A549 (cell line): ENCODE results near the gene PTPRN2. TPM values are rescaled to one million over a fixed set of nuclear protein-coding genes. Genes with fewer than 3 reads are reported as not detected.

ENCODE experiments used
- ATAC-seq, 2 experiments: fragments of 200-7000 bp in 1 of 2; fragments of >200 bp in 1 of 2; cut with Nextera tagmentation in 1 of 2; cut with Tn5 transposase in 1 of 2; 3 replicates each; pipeline versions ENCODE4 v1.8.0 to v1.9.1; 2018 to 2020; ENCODE audit warnings: mild to moderate bottlenecking in 1 of 2, moderate library complexity in 1 of 2
- CTCF ChIA-PET: fragments of 300-600 bp; sonication (Branson Sonifier 250); formaldehyde crosslinking; extraction: SDS; loops from one replicate; lab custom pipeline; 2021; ENCODE audit warnings: antibody characterized with exemption, inconsistent platforms; lab: Yijun Ruan, JAX
- POLR2A ChIA-PET: fragments of 350-600 bp; formaldehyde crosslinking; extraction: SDS; loops from one replicate; lab custom pipeline; 2021; ENCODE audit warnings: antibody characterized with exemption, inconsistent platforms; lab: Yijun Ruan, JAX
- DNase-seq, 2 experiments: peaks; one replicate each; pipeline versions ENCODE4 v3.0.0 to v3.0.0-alpha.2; 2011 to 2016; ENCODE audit warnings: low read depth in 1 of 2, low spot score in 1 of 2
- FAIRE-seq: peaks from 2 replicates; lab custom pipeline; 2011; peaks lifted over from hg19 to GRCh38; lab: Jason Lieb, UNC
- H3K27ac ChIP-seq, 2 experiments: fragments of >200 bp; sonication (Bioruptor Twin); formaldehyde crosslinking; 3 replicates each; pipeline ENCODE4 v1.5.1; 2016 to 2017
- H3K4me1 ChIP-seq: fragments of >200 bp; sonication (Bioruptor Twin); formaldehyde crosslinking; 3 replicates; pipeline ENCODE4 v1.6.1; 2016
- H3K4me2 ChIP-seq: fragments of >200 bp; sonication (Bioruptor Twin); formaldehyde crosslinking; 3 replicates; pipeline ENCODE4 v1.6.1; 2016
- H3K4me3 ChIP-seq: fragments of >200 bp; sonication (Bioruptor Twin); formaldehyde crosslinking; 3 replicates; pipeline ENCODE4 v1.5.1; 2016
- H3K9me3 ChIP-seq: fragments of >200 bp; sonication (Bioruptor Twin); formaldehyde crosslinking; 3 replicates; pipeline ENCODE4 v1.6.1; 2016
- CBX8 ChIP-seq: fragments of 200-600 bp; sonication (generic); IDR thresholded peaks from 2 replicates; pipeline ENCODE4 v1.6.1; 2016
- CHD4 ChIP-seq: fragments of 200-600 bp; sonication (generic); IDR thresholded peaks from 2 replicates; pipeline ENCODE4 v1.6.1; 2016; ENCODE audit warnings: antibody characterized with exemption, mild to moderate bottlenecking, borderline replicate concordance
- EHF ChIP-seq: fragments of 250-450 bp; sonication (Bioruptor Pico); IDR thresholded peaks from 2 replicates; pipeline ENCODE4 v1.5.0; 2020; ENCODE audit warnings: mild to moderate bottlenecking
- FOSB ChIP-seq: fragments of 250-450 bp; sonication (Bioruptor Pico); IDR thresholded peaks from 2 replicates; pipeline ENCODE4 v1.5.0; 2020; ENCODE audit warnings: mild to moderate bottlenecking, moderate library complexity
- FOSL2 ChIP-seq, 2 experiments: fragments of 450-650 bp in 1 of 2; fragments of >200 bp in 1 of 2; sonication (Bioruptor Twin) in 1 of 2; formaldehyde crosslinking; IDR thresholded peaks; 2 replicates each; pipeline versions ENCODE4 v1.5.0 to v1.6.1; 2016 to 2020; ENCODE audit warnings: mild to moderate bottlenecking in 1 of 2, moderate library complexity in 1 of 2
- FOXS1 ChIP-seq: fragments of 250-450 bp; sonication (Bioruptor Pico); IDR thresholded peaks from 2 replicates; pipeline ENCODE4 v1.5.0; 2020; ENCODE audit warnings: mild to moderate bottlenecking, moderate library complexity
- HDAC2 ChIP-seq: fragments of 200-600 bp; sonication (generic); IDR thresholded peaks from 2 replicates; pipeline ENCODE4 v1.6.1; 2016
- JUNB ChIP-seq: fragments of >200 bp; sonication (Bioruptor Twin); formaldehyde crosslinking; IDR thresholded peaks from 2 replicates; pipeline ENCODE4 v1.6.1; 2016
- KDM5A ChIP-seq: fragments of 200-600 bp; sonication (generic); IDR thresholded peaks from 2 replicates; pipeline ENCODE4 v1.6.1; 2016; ENCODE audit warnings: antibody characterized with exemption, mild to moderate bottlenecking
- MAFK ChIP-seq: fragments of 450-650 bp; IDR thresholded peaks from 2 replicates; pipeline ENCODE4 v1.6.1; 2014; ENCODE audit not compliant: partially characterized antibody
- MYC ChIP-seq: IDR thresholded peaks from 2 replicates; pipeline ENCODE4 v1.6.1; 2012; ENCODE audit warnings: mild to moderate bottlenecking, inconsistent platforms, low read length, improper control_type of control experiment, borderline replicate concordance
- NFE2L2 ChIP-seq: fragments of 150-350 bp; conservative IDR thresholded peaks from 2 replicates; pipeline ENCODE4 v1.6.1; 2014; ENCODE audit warnings: low read length
- PHF8 ChIP-seq: fragments of 200-600 bp; sonication (generic); IDR thresholded peaks from 2 replicates; pipeline ENCODE4 v1.6.1; 2016; ENCODE audit warnings: low read depth, mild to moderate bottlenecking, antibody characterized with exemption, moderate library complexity, borderline replicate concordance
- POLR2AphosphoS2 ChIP-seq: conservative IDR thresholded peaks from 2 replicates; pipeline ENCODE4 v1.6.1; 2012; ENCODE audit warnings: low read length, improper control_type of control experiment, inconsistent platforms
- RAD21 ChIP-seq, 2 experiments: fragments of >200 bp in 1 of 2; sonication (Bioruptor Twin) in 1 of 2; formaldehyde crosslinking in 1 of 2; IDR thresholded peaks in 1 of 2; conservative IDR thresholded peaks in 1 of 2; 2 replicates in 1 of 2; 3 replicates in 1 of 2; pipeline ENCODE4 v1.6.1; 2012 to 2018; ENCODE audit warnings: inconsistent platforms in 1 of 2
- RARB ChIP-seq: fragments of 250-450 bp; sonication (Bioruptor Pico); IDR thresholded peaks from 2 replicates; pipeline ENCODE4 v1.8.0; 2021; ENCODE audit warnings: mild to moderate bottlenecking, moderate library complexity
- RFX5 ChIP-seq: fragments of 450-650 bp; IDR thresholded peaks from 2 replicates; pipeline ENCODE4 v1.7.1; 2014; ENCODE audit warnings: antibody characterized with exemption, mild to moderate bottlenecking, moderate library complexity
- SMC3 ChIP-seq: fragments of >200 bp; sonication (Bioruptor Twin); formaldehyde crosslinking; IDR thresholded peaks from 3 replicates; pipeline ENCODE4 v1.6.1; 2018; ENCODE audit warnings: inconsistent platforms
- TFCP2L1 ChIP-seq: fragments of 250-450 bp; sonication (Bioruptor Pico); IDR thresholded peaks from 2 replicates; pipeline ENCODE4 v1.5.0; 2021; ENCODE audit warnings: mild to moderate bottlenecking
- TP53 ChIP-seq: fragments of 250-450 bp; sonication (Bioruptor Pico); IDR thresholded peaks from 2 replicates; pipeline ENCODE4 v1.5.0; 2021; ENCODE audit warnings: mild to moderate bottlenecking, moderate library complexity
- ZC3H11A ChIP-seq: fragments of 450-650 bp; IDR thresholded peaks from 2 replicates; pipeline ENCODE4 v1.6.1; 2014; ENCODE audit warnings: antibody characterized with exemption, mild to moderate bottlenecking
- ZFP36 ChIP-seq: fragments of 450-650 bp; IDR thresholded peaks from 2 replicates; pipeline ENCODE4 v1.6.1; 2014; ENCODE audit warnings: borderline replicate concordance; ENCODE audit not compliant: partially characterized antibody
- ZNF302 ChIP-seq: fragments of 250-450 bp; sonication (Bioruptor Pico); IDR thresholded peaks from 2 replicates; pipeline ENCODE4 v1.9.0; 2021; ENCODE audit warnings: inconsistent platforms, mild to moderate bottlenecking, moderate library complexity
- ZSCAN20 ChIP-seq: fragments of 250-450 bp; sonication (Bioruptor Pico); IDR thresholded peaks from 2 replicates; pipeline ENCODE4 v1.8.0; 2022; ENCODE audit warnings: mild to moderate bottlenecking, moderate library complexity
- WGBS: methylation state at CpG from one replicate; pipeline ENCODE4 v1.1.6; 2017; ENCODE audit errors: missing lambda C conversion rate; 5-methylcytosine and 5-hydroxymethylcytosine counted together
- polyA plus RNA-seq, 4 experiments: library from polyadenylated mRNA; depleted of rRNA in 3 of 4; stranded (reverse); fragments of >200 nt; fragmentation: RNase III in 1 of 4; extraction: RNeasy Plus Mini Kit Qiagen cat#74134 plus additional on column Dnase treatment in 1 of 4; gene quantifications; 2 replicates in 3 of 4; 3 replicates in 1 of 4; pipeline ENCODE4 v1.2.3, GENCODE V29; 2011 to 2017
- TF ChIP-seq, protein P1 (sequence below): fragments of 150-350 bp; IDR thresholded peaks from 2 replicates; pipeline ENCODE4 v1.6.1; 2014; ENCODE audit warnings: low read depth, mild to moderate bottlenecking, low read length
- TF ChIP-seq, protein P2 (sequence below): fragments of 250-450 bp; sonication (Bioruptor Pico); IDR thresholded peaks from 2 replicates; pipeline ENCODE4 v1.5.0; 2021; ENCODE audit warnings: mild to moderate bottlenecking, moderate library complexity, borderline replicate concordance
- TF ChIP-seq, protein P3 (sequence below): fragments of >200 bp; sonication (Bioruptor Twin); formaldehyde crosslinking; IDR thresholded peaks from 2 replicates; pipeline ENCODE4 v1.6.1; 2016
- TF ChIP-seq, protein P4 (sequence below): IDR thresholded peaks from 2 replicates; pipeline ENCODE4 v1.6.1; 2012; ENCODE audit warnings: low read depth, borderline replicate concordance

Gene PTPRN2
- polyA plus RNA-seq, 2 of the 4 experiments (the other 2 are of a cell fraction) = 0.41 to 1.2 TPM

DNA sequence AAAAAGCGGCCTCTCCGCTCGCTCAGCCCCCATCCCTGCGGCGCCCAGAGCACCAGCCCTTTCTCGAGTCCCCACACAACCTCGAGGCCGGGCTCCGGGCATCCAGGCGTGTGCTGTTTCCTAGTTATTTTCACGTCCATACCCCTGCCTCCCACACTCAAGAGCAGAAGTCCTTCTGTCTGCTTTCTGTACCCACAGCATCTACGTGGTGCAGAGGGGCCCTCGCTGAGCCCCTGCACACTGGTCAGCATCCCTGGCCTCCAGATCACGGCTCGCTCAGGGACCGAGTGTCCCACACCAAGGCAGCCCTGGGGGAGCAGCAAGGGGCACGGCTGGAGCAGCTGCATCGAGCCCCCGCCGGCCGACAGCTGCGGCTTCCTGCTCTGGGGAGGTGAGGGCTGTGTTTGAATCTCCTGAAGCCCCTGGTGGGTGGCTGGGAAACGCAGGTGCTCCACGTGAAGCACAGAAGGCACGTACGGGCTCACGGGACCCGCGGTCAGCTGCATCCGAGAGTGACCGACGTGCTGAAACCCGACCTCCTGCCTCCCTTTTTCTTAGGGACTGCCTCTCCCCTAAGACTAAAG is 917.8 kb downstream of the PTPRN2 start:
- CTCF ChIA-PET = no interaction called here
- no peaks in the 10 kb centered on the region for H3K9me3 ChIP-seq
- POLR2A ChIA-PET = no interaction called here
- no peaks in the 10 kb centered on the region for H3K4me1 ChIP-seq
- DNase-seq (no peak), FAIRE-seq (no peak), ATAC-seq (no peak; a peak in 1 of 6 replicates)
- TF ChIP-seq FOSB (CRISPR knock-in tag) (no peak), MYC (no peak), CHD4 (no peak), TP53 (CRISPR knock-in tag) (no peak), RARB (no peak), FOSL2 (IDR thresholded peaks at IDR 0.05) (no peak), FOSL2 (CRISPR knock-in tag; IDR thresholded peaks at IDR 0.05) (no peak), MAFK (no peak), SMC3 (no peak), ZC3H11A (no peak), HDAC2 (no peak), PHF8 (no peak), RAD21 (conservative IDR thresholded peaks at IDR 0.05 in 1 of 2, IDR thresholded peaks at IDR 0.05 in 1 of 2) (no peak), CBX8 (no peak)
- TF ChIP-seq, protein P1, sequence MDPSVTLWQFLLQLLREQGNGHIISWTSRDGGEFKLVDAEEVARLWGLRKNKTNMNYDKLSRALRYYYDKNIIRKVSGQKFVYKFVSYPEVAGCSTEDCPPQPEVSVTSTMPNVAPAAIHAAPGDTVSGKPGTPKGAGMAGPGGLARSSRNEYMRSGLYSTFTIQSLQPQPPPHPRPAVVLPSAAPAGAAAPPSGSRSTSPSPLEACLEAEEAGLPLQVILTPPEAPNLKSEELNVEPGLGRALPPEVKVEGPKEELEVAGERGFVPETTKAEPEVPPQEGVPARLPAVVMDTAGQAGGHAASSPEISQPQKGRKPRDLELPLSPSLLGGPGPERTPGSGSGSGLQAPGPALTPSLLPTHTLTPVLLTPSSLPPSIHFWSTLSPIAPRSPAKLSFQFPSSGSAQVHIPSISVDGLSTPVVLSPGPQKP = no peak
- no peak overlapping the region for H3K4me3 ChIP-seq
- no peak overlapping the region for H3K4me2 ChIP-seq
- 60% methylated on average over 24 of the region's 33 CpGs for WGBS
- H3K27ac ChIP-seq = no peak overlapping the region

DNA sequence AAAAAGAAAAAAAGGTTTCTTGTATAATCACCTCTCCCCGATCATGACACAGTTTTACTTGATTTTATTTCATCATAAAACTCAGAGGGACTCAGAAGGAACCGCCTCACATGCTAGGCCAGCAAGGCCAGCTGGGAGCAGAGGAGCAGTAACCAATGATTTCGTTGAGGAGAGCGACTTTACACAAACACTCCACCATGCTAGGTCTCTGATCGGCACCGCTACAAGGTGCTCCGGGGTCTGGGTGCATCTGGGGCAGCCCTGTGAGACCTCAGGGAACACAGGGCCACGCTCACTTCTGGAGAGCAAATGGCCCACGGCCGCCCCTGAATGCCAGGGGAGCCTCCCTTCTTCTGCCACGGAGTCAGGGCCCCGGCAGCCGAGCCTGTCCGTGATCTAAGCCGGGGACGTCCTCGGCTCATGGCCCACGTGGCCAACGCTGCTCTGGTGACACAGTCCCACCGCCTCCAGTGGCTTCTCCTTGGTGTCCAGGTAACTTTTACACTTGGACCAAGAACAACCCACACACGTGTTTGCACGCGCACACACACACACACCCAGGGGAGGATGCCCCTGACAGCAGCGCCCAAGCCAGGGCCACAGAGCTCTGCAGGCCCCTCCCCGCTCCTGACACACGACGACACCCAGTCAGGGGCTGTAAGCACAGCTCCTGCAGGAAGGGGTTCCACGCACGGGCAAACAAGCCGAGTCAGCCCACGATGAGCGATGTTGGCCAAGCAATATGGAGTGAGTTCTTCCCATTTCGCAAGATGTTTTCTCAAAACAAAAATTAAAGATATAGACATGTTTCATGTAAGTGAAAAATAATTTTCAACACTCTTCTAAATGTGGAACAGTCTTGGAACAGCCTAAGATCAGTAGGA is 918.5 kb downstream of the PTPRN2 start:
- POLR2A ChIA-PET = no interaction called here
- FAIRE-seq (no peak), ATAC-seq (no peak), DNase-seq (no peak)
- Histone ChIP-seq H3K4me2 (no peak overlapping the region), H3K4me1 (no peaks in the 10 kb centered on the region), H3K9me3 (no peaks in the 10 kb centered on the region), H3K4me3 (no peak overlapping the region), H3K27ac (no peak overlapping the region)
- CTCF ChIA-PET = no interaction called here
- WGBS = 52% methylated on average over 28 of the region's 33 CpGs
- TF ChIP-seq NFE2L2 = no peak
- no peak for TF ChIP-seq FOXS1
- TF ChIP-seq, protein P2, sequence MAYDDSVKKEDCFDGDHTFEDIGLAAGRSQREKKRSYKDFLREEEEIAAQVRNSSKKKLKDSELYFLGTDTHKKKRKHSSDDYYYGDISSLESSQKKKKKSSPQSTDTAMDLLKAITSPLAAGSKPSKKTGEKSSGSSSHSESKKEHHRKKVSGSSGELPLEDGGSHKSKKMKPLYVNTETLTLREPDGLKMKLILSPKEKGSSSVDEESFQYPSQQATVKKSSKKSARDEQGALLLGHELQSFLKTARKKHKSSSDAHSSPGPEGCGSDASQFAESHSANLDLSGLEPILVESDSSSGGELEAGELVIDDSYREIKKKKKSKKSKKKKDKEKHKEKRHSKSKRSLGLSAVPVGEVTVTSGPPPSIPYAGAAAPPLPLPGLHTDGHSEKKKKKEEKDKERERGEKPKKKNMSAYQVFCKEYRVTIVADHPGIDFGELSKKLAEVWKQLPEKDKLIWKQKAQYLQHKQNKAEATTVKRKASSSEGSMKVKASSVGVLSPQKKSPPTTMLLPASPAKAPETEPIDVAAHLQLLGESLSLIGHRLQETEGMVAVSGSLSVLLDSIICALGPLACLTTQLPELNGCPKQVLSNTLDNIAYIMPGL (CRISPR knock-in tag) = no peak
- TF ChIP-seq EHF (CRISPR knock-in tag) = no peak
- TF ChIP-seq, protein P3, sequence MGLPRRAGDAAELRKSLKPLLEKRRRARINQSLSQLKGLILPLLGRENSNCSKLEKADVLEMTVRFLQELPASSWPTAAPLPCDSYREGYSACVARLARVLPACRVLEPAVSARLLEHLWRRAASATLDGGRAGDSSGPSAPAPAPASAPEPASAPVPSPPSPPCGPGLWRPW = no peak
- no peak for TF ChIP-seq POLR2AphosphoS2
- TF ChIP-seq ZNF302 (CRISPR knock-in tag) = no peak
- TF ChIP-seq JUNB = no peak
- TF ChIP-seq MYC = no peak
- no peak for TF ChIP-seq ZFP36
- no peak for TF ChIP-seq KDM5A
- TF ChIP-seq TFCP2L1 (CRISPR knock-in tag) = no peak
- no peak for TF ChIP-seq HDAC2
- TF ChIP-seq RFX5 = no peak
- TF ChIP-seq, protein P4, sequence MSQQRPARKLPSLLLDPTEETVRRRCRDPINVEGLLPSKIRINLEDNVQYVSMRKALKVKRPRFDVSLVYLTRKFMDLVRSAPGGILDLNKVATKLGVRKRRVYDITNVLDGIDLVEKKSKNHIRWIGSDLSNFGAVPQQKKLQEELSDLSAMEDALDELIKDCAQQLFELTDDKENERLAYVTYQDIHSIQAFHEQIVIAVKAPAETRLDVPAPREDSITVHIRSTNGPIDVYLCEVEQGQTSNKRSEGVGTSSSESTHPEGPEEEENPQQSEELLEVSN = no peak
- TF ChIP-seq ZC3H11A = no peak
- TF ChIP-seq ZSCAN20 (CRISPR knock-in tag) = no peak
